ENCODE results near the gene LARP1B.
"Not testable (repeated sequence)": the region's sequence is repeated elsewhere in the genome, so short reads cannot be mapped to it uniquely, and the experiment has no call there.

The LARP1B gene

GRCh38 chr4:128155231-128155855 lies 94.2 kb downstream of the LARP1B start:
- no peak overlapping the region for H3K27ac ChIP-seq
- no peak for TF ChIP-seq CTCF (conservative IDR thresholded peaks at IDR 0.05)

GRCh38 chr4:128155874-128156456 lies 94.9 kb downstream of the LARP1B start:
- TF ChIP-seq CTCF (conservative IDR thresholded peaks at IDR 0.05) = no peak
- H3K27ac ChIP-seq = no peak overlapping the region

GRCh38 chr4:128156472-128156871 lies 95.4 kb downstream of the LARP1B start:
- H3K27ac ChIP-seq = not testable (repeated sequence)

GRCh38 chr4:128158894-128159293 lies 97.8 kb downstream of the LARP1B start:
- no peak overlapping the region for H3K27ac ChIP-seq
- TF ChIP-seq CTCF (conservative IDR thresholded peaks at IDR 0.05) = 0 out of 2 replicates have a peak, but pooled peaks have one; percentile 23

- TF ChIP-seq CTCF (conservative IDR thresholded peaks at IDR 0.05) = peak; percentile 46
Observed at GRCh38 chr4:128159967-128160366, 98.9 kb downstream of the LARP1B start.

GRCh38 chr4:128161138-128161537 lies 100.0 kb downstream of the LARP1B start:
- H3K27ac ChIP-seq = no peak overlapping the region
- TF ChIP-seq CTCF (conservative IDR thresholded peaks at IDR 0.05) = no peak

More at GRCh38 chr4:128159967-128160366, 98.9 kb downstream of the LARP1B start:
- H3K27ac ChIP-seq = no peak overlapping the region

GRCh38 chr4:128162434-128162833 lies 101.3 kb downstream of the LARP1B start:
- TF ChIP-seq CTCF (conservative IDR thresholded peaks at IDR 0.05) = no peak
- H3K27ac ChIP-seq = no peak overlapping the region
